ENCODE data around the gene TM4SF4.

TM4SF4 gene

GRCh38 chr3:149470381-149470780 is 4.1 kb upstream of the TM4SF4 start:
- Histone ChIP-seq H3K9ac (ENCODE audit: low read depth, low read length) (no peak overlapping the region), H3K36me3 (ENCODE audit: insufficient read depth, low read length) (no peaks in the 10 kb centered on the region), H3K4me3 (ENCODE audit: low read length) (no peak overlapping the region), H3K27me3 (ENCODE audit: insufficient read depth, low read length) (no peaks in the 10 kb centered on the region), H3K4me1 (ENCODE audit: insufficient read depth, low read length) (peaks cover 30% of the 10 kb centered on the region), H3K9me3 (ENCODE audit: insufficient read depth, low read depth, low read length) (no peaks in the 10 kb centered on the region), H3K27ac (ENCODE audit: low read depth, low read length) (no peak overlapping the region)
- 91% methylated on average over 3 of the region's 3 CpGs for WGBS

DNA sequence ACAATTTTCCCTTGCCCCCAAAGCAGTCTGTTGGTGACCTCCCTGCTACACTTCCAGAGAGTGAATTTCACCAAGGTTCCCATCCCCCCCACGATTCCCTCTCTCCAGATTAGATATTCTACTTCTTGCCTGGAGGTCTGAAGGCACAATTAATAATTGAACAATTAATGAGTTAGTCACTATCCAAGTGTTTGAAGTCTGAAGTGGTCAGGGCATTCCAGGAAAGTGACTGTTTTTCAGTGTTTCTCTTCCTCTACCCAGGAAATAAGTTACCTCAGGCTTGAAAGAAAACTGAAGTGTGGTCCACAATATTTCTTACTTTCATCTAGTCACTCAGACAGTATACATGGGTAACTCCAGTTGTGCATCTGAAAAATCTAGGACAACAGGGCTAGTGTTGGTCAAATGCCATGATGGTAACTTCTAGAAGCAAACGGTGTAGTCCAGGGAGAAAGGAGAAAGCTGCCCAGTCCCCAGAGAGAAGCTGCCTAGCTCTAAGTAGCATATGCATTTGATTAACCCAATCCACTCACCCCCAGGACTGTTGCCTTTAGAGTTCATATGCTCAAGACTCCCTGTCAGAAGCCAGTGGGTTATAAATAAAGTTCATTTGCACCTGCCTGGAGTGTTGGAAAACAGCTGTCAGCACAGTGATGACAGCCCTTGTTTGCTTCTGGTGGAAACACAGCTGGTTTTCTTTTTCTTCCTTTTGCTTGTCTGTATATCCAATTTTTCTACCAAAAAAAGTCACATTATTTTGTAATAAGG is 2.3 kb upstream of the TM4SF4 start:
- Histone ChIP-seq H3K9ac (ENCODE audit: low read depth, low read length) (no peak overlapping the region), H3K4me1 (ENCODE audit: insufficient read depth, low read length) (peaks cover 23% of the 10 kb centered on the region), H3K36me3 (ENCODE audit: insufficient read depth, low read length) (no peaks in the 10 kb centered on the region), H3K27ac (ENCODE audit: low read depth, low read length) (no peak overlapping the region), H3K27me3 (ENCODE audit: insufficient read depth, low read length) (no peaks in the 10 kb centered on the region), H3K9me3 (ENCODE audit: insufficient read depth, low read depth, low read length) (no peaks in the 10 kb centered on the region), H3K4me3 (ENCODE audit: low read length) (no peak overlapping the region)
- 82% methylated on average over 2 of the region's 2 CpGs for WGBS

DNA sequence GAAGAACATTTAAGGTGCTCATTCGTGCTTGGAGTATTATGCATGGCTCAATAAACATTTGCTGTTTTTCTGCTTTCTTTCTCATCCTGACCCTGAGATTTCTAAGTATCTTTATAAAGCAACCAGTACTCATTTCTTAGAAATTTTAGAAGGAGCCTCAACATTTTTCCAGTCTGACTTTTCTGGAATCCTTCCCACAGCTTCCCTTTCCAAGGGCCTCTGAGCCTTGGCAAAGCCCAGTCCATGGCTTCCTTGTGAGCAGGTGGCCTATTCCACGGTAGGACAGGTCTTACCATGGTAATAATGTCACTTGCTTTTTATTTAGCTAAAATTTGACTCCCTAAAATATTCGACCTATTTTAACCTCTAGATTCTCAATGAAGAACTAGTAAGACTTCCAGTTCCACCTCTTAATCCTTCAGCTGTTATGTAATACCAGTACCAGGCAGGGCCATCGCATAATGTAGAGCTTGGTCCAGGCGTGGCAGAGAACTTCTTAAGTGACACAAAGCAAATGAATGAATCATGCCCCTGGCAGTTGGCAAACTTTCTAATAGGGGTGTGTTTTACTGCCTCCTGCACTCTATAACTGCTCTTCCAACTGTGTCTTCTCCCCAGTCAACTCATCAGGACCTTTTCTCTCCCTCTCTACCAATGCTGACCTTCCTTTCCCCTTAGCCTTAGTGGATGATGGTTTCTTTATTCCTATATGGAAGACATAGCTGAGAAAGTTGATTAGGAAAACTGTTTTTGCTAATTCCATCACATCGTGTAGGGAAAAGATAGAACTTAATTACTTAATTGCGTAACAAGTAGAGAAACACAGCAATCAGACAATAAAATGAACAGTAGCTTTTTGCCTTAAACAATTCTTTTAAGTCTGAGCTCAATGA is 894 bp upstream of the TM4SF4 start:
- 92% methylated on average over 7 of the region's 7 CpGs for WGBS
- no peak overlapping the region for H3K4me3 ChIP-seq (ENCODE audit: low read length)
- H3K36me3 ChIP-seq (ENCODE audit: insufficient read depth, low read length), result no peaks in the 10 kb centered on the region
- no peaks in the 10 kb centered on the region for H3K27me3 ChIP-seq (ENCODE audit: insufficient read depth, low read length)
- no peak overlapping the region for H3K27ac ChIP-seq (ENCODE audit: low read depth, low read length)
- no peaks in the 10 kb centered on the region for H3K9me3 ChIP-seq (ENCODE audit: insufficient read depth, low read depth, low read length)
- no peak overlapping the region for H3K9ac ChIP-seq (ENCODE audit: low read depth, low read length)
- peaks cover 17% of the 10 kb centered on the region for H3K4me1 ChIP-seq (ENCODE audit: insufficient read depth, low read length)

GRCh38 chr3:149475451-149476060 is 1.1 kb downstream of the TM4SF4 start:
- no peak overlapping the region for H3K9ac ChIP-seq (ENCODE audit: low read depth, low read length)
- no peaks in the 10 kb centered on the region for H3K9me3 ChIP-seq (ENCODE audit: insufficient read depth, low read depth, low read length)
- H3K4me3 ChIP-seq (ENCODE audit: low read length), result no peak overlapping the region
- no peaks in the 10 kb centered on the region for H3K27me3 ChIP-seq (ENCODE audit: insufficient read depth, low read length)
- H3K27ac ChIP-seq (ENCODE audit: low read depth, low read length), result no peak overlapping the region
- 95% methylated on average over 6 of the region's 7 CpGs for WGBS
- H3K36me3 ChIP-seq (ENCODE audit: insufficient read depth, low read length), result no peaks in the 10 kb centered on the region
- 0 out of 2 replicates have a peak, but pooled peaks cover 10% of the 10 kb centered on the region for H3K4me1 ChIP-seq (ENCODE audit: insufficient read depth, low read length)

- no peaks in the 10 kb centered on the region for H3K36me3 ChIP-seq (ENCODE audit: insufficient read depth, low read length)
- no peak overlapping the region for H3K27ac ChIP-seq (ENCODE audit: low read depth, low read length)
- H3K27me3 ChIP-seq (ENCODE audit: insufficient read depth, low read length), result no peaks in the 10 kb centered on the region
- no peaks in the 10 kb centered on the region for H3K9me3 ChIP-seq (ENCODE audit: insufficient read depth, low read depth, low read length)
- 0 out of 2 replicates have a peak, but pooled peaks cover 10% of the 10 kb centered on the region for H3K4me1 ChIP-seq (ENCODE audit: insufficient read depth, low read length)
- WGBS, result 94% methylated on average over 4 of the region's 4 CpGs
- no peak overlapping the region for H3K9ac ChIP-seq (ENCODE audit: low read depth, low read length)
- no peak overlapping the region for H3K4me3 ChIP-seq (ENCODE audit: low read length)
Measured at GRCh38 chr3:149476225-149476624, 1.7 kb downstream of the TM4SF4 start.

GRCh38 chr3:149479621-149480325 is 5.3 kb downstream of the TM4SF4 start:
- Histone ChIP-seq H3K4me3 (ENCODE audit: low read length) (no peak overlapping the region), H3K9ac (ENCODE audit: low read depth, low read length) (no peak overlapping the region), H3K9me3 (ENCODE audit: insufficient read depth, low read depth, low read length) (no peaks in the 10 kb centered on the region), H3K36me3 (ENCODE audit: insufficient read depth, low read length) (no peaks in the 10 kb centered on the region), H3K27me3 (ENCODE audit: insufficient read depth, low read length) (no peaks in the 10 kb centered on the region), H3K4me1 (ENCODE audit: insufficient read depth, low read length) (no peaks in the 10 kb centered on the region), H3K27ac (ENCODE audit: low read depth, low read length) (no peak overlapping the region)
- WGBS, result 87% methylated on average over 14 of the region's 14 CpGs

DNA sequence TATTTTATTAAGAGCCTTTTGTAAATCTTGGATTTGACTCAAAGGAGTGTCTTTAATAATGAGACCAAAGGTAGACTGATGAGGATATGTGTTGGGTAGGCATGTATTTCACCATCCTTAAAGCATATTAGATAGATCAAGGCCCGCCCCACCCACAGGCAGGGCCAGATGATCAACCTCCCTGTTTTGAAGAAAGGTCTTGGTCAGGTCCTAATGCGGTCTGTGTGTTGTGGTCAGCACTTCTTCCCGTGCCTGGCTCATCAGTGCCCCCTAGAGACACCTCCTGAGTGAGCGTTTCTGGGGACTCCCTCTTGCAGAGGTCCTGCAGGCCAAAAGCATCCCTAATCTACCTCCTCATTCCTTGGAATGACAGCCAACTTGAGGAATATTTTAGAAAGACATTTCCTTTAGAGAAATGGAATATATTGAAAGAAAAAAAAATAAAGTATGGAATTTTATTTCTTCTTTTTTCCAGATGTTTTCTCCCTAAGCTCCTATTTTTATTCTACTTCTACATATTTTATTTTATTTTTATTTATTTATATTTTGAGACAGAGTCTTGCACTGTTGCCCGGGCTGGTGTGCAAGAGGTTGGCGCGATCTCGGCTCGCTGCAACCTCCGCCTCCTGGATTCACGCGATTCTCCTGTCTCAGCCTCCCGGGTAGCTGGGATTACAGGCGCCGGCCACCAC is 6.0 kb downstream of the TM4SF4 start:
- Histone ChIP-seq H3K36me3 (ENCODE audit: insufficient read depth, low read length) (no peaks in the 10 kb centered on the region), H3K4me1 (ENCODE audit: insufficient read depth, low read length) (no peaks in the 10 kb centered on the region), H3K9ac (ENCODE audit: low read depth, low read length) (no peak overlapping the region), H3K27me3 (ENCODE audit: insufficient read depth, low read length) (no peaks in the 10 kb centered on the region), H3K9me3 (ENCODE audit: insufficient read depth, low read depth, low read length) (no peaks in the 10 kb centered on the region), H3K27ac (ENCODE audit: low read depth, low read length) (no peak overlapping the region), H3K4me3 (ENCODE audit: low read length) (no peak overlapping the region)
- 73% methylated on average over 15 of the region's 15 CpGs for WGBS

- Histone ChIP-seq H3K27me3 (ENCODE audit: insufficient read depth, low read length) (no peaks in the 10 kb centered on the region), H3K4me1 (ENCODE audit: insufficient read depth, low read length) (no peaks in the 10 kb centered on the region), H3K9me3 (ENCODE audit: insufficient read depth, low read depth, low read length) (no peaks in the 10 kb centered on the region), H3K4me3 (ENCODE audit: low read length) (no peak overlapping the region), H3K27ac (ENCODE audit: low read depth, low read length) (no peak overlapping the region), H3K36me3 (ENCODE audit: insufficient read depth, low read length) (no peaks in the 10 kb centered on the region), H3K9ac (ENCODE audit: low read depth, low read length) (no peak overlapping the region)
- WGBS, result 86% methylated on average over 2 of the region's 3 CpGs
Measured at GRCh38 chr3:149481056-149481455, 6.6 kb downstream of the TM4SF4 start.

GRCh38 chr3:149481491-149481890 is 7.0 kb downstream of the TM4SF4 start:
- H3K36me3 ChIP-seq (ENCODE audit: insufficient read depth, low read length), result no peaks in the 10 kb centered on the region
- no peak overlapping the region for H3K27ac ChIP-seq (ENCODE audit: low read depth, low read length)
- no peaks in the 10 kb centered on the region for H3K9me3 ChIP-seq (ENCODE audit: insufficient read depth, low read depth, low read length)
- no peaks in the 10 kb centered on the region for H3K4me1 ChIP-seq (ENCODE audit: insufficient read depth, low read length)
- no peak overlapping the region for H3K9ac ChIP-seq (ENCODE audit: low read depth, low read length)
- no peak overlapping the region for H3K4me3 ChIP-seq (ENCODE audit: low read length)
- no peaks in the 10 kb centered on the region for H3K27me3 ChIP-seq (ENCODE audit: insufficient read depth, low read length)
- 100% methylated on average over 1 of the region's 2 CpGs for WGBS

- 90% methylated on average over 5 of the region's 5 CpGs for WGBS
Measured at GRCh38 chr3:149486726-149487125, 12.2 kb downstream of the TM4SF4 start.

More at GRCh38 chr3:149486726-149487125, 12.2 kb downstream of the TM4SF4 start:
- H3K27ac ChIP-seq (ENCODE audit: low read depth, low read length), result no peak overlapping the region
- H3K4me3 ChIP-seq (ENCODE audit: low read length), result no peak overlapping the region
- no peaks in the 10 kb centered on the region for H3K36me3 ChIP-seq (ENCODE audit: insufficient read depth, low read length)
- H3K9me3 ChIP-seq (ENCODE audit: insufficient read depth, low read depth, low read length), result no peaks in the 10 kb centered on the region
- H3K4me1 ChIP-seq (ENCODE audit: insufficient read depth, low read length), result no peaks in the 10 kb centered on the region; the same call in 1 of the 2 replicates
- H3K9ac ChIP-seq (ENCODE audit: low read depth, low read length), result no peak overlapping the region
- H3K27me3 ChIP-seq (ENCODE audit: insufficient read depth, low read length), result no peaks in the 10 kb centered on the region

Measured in HUES64 (cell line).